ENCODE results near the gene SYT11. TPM values are rescaled to one million over a fixed set of nuclear protein-coding genes. Genes with fewer than 3 reads are reported as not detected.

Gene SYT11
- total and polyA plus RNA-seq, 2 of the 8 experiments (the other 6 are each of a cell fraction or from before 2014, with no cell fraction given) = 7.2 to 9.6 TPM

- no peak for TF ChIP-seq CTBP2 (IDR thresholded peaks at IDR 0.05; ENCODE audit: borderline replicate concordance, insufficient read depth, insufficient read length, low read length)
- TF ChIP-seq JUND (IDR thresholded peaks at IDR 0.05; ENCODE audit: low read length) = peak; percentile 91
- no peak for TF ChIP-seq TBP (IDR thresholded peaks at IDR 0.05; ENCODE audit: low read depth, low read length)
- TF ChIP-seq CHD1 (IDR thresholded peaks at IDR 0.05; ENCODE audit: low read depth, low read length) = no peak
- no peak for TF ChIP-seq KDM1A (IDR thresholded peaks at IDR 0.05; ENCODE audit: borderline replicate concordance, low read length)
- TF ChIP-seq SP2 (IDR thresholded peaks at IDR 0.05; ENCODE audit: low read length) = no peak
- TF ChIP-seq PHF8 (conservative IDR thresholded peaks at IDR 0.05; ENCODE audit: low read depth, low read length) = peak; percentile 70
- peak; percentile 62 for TF ChIP-seq EGR1 (IDR thresholded peaks at IDR 0.05; ENCODE audit: borderline replicate concordance, low read depth, low read length)
- no peak for TF ChIP-seq GABPA (IDR thresholded peaks at IDR 0.05; ENCODE audit: borderline replicate concordance, insufficient read depth, low read length)
- no peak for TF ChIP-seq SRF (IDR thresholded peaks at IDR 0.05; ENCODE audit: low read depth, low read length)
- TF ChIP-seq ATF3 (IDR thresholded peaks at IDR 0.05; ENCODE audit: insufficient read depth, low read depth, low read length) = no peak
- TF ChIP-seq SIRT6 (IDR thresholded peaks at IDR 0.05; ENCODE audit: low read length) = no peak
- TF ChIP-seq SUZ12 (IDR thresholded peaks at IDR 0.05; ENCODE audit: low read length) = no peak
- TF ChIP-seq BRCA1 (IDR thresholded peaks at IDR 0.05; ENCODE audit: low read depth, low read length) = no peak
- no peak for TF ChIP-seq SIX5 (IDR thresholded peaks at IDR 0.05; ENCODE audit: low read depth, low read length)
- TF ChIP-seq SAP30 (IDR thresholded peaks at IDR 0.05; ENCODE audit: insufficient read depth, insufficient replicate concordance, low read length) = no peak
- TF ChIP-seq CREB1 (IDR thresholded peaks at IDR 0.05) = peak; percentile 60
- no peak for TF ChIP-seq RAD21 (IDR thresholded peaks at IDR 0.05 in 1 of 2, conservative IDR thresholded peaks at IDR 0.05 in 1 of 2; ENCODE audit: low read depth in 2 of 2, low read length in 2 of 2)
- TF ChIP-seq CBX5 (IDR thresholded peaks at IDR 0.05; ENCODE audit: low read depth, low read length) = no peak
- TF ChIP-seq CEBPB (IDR thresholded peaks at IDR 0.05; ENCODE audit: low read depth, low read length) = peak; percentile 48; the same call in 1 of the 2 replicates
- TF ChIP-seq SP1 (IDR thresholded peaks at IDR 0.05; ENCODE audit: low read depth, low read length) = peak; percentile 73; the same call in 1 of the 2 replicates
- no peak for TF ChIP-seq NANOG (IDR thresholded peaks at IDR 0.05; ENCODE audit: insufficient read depth, low read depth, low read length, poor library complexity, severe bottlenecking)
- peak; percentile 95 for TF ChIP-seq ASH2L (IDR thresholded peaks at IDR 0.05; ENCODE audit: low read length)
- TF ChIP-seq HDAC6 (IDR thresholded peaks at IDR 0.05; ENCODE audit: low read depth, low read length) = no peak
These were observed 809 bp downstream of the SYT11 start (continued) for GRCh38 chr1:155859881-155860871.
